Activated T-helper 1 cell treated with anti-CD3 and anti-CD28 coated beads, Interleukin-12 subunit alpha, Interleukin-12 subunit beta, Interleukin-2, Interleukin-4 antibody, amounts not matched to agents 30 ng/mL and 10 ng/mL and 1 ng/mL, durations not matched to agents 14 hours and 24 hours and 36 hours (primary cell): ENCODE measurements around the gene CC2D2A. TPM values are rescaled to one million over a fixed set of nuclear protein-coding genes. Genes with fewer than 3 reads are reported as not detected.
"Not testable (repeated sequence)": the region's sequence is repeated elsewhere in the genome, so short reads cannot be mapped to it uniquely, and the experiment has no call there.

ENCODE experiments used
- DNase-seq: peaks from one replicate; pipeline ENCODE4 v3.0.0; 2021; ENCODE audit warnings: low spot score
- H3K27ac Mint-ChIP-seq: one replicate; pipeline ENCODE4 v1.8.0; 2021; ENCODE audit warnings: mild to moderate bottlenecking, mixed read lengths
- H3K27me3 Mint-ChIP-seq: one replicate; pipeline ENCODE4 v1.8.0; 2022; ENCODE audit warnings: mild to moderate bottlenecking, moderate library complexity, mixed read lengths; ENCODE audit not compliant: insufficient read depth
- H3K36me3 Mint-ChIP-seq: one replicate; pipeline ENCODE4 v1.8.0; 2021; ENCODE audit warnings: low read depth, mixed read lengths
- H3K4me1 Mint-ChIP-seq: one replicate; pipeline ENCODE4 v1.8.0; 2021; ENCODE audit warnings: low read depth, mixed read lengths
- H3K4me3 Mint-ChIP-seq: one replicate; pipeline ENCODE4 v1.8.0; 2021; ENCODE audit warnings: mild to moderate bottlenecking, moderate library complexity, mixed read lengths
- H3K9me3 Mint-ChIP-seq: one replicate; pipeline ENCODE4 v1.8.0; 2021; ENCODE audit warnings: mixed read lengths
- intact Hi-C: fragments of 100-400 bp; cut with micrococcal nuclease; formaldehyde crosslinking; loops from one replicate; pipeline ENCODE4 v1.15.1; 2024
- total RNA-seq: library from RNA; stranded (reverse); gene quantifications from 2 replicates; pipeline ENCODE4 v1.2.3, GENCODE V29; 2022

CC2D2A gene
- total RNA-seq, 1 donor from 2014 or later, result not detected

DNA sequence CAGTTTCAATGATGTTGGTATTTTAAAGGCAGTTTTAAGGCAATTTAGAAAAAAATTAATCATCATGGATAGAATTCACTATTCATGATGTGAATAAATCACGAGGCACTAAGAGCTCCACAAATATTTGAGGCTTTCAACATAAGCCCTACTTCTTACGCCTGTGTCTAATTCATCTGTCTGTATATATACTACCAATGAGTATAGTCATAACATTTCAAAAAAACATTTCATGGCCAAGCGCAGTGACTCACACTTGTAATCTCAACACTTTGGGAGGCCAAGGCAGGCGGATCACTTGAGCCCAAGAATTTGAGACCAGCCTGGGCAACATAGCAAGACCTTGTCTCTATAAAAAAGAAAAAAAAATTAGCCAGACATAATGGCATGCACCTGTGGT lies 129.0 kb downstream of the CC2D2A start:
- H3K36me3 Mint-ChIP-seq, result peaks cover 6% of the 10 kb centered on the region
- intact Hi-C loops, result no loop called here
- DNase-seq, result no peak
- no peak overlapping the region for H3K27ac Mint-ChIP-seq
- H3K9me3 Mint-ChIP-seq, result no peaks in the 10 kb centered on the region
- no peaks in the 10 kb centered on the region for H3K4me1 Mint-ChIP-seq
- no peak overlapping the region for H3K4me3 Mint-ChIP-seq
- no peaks in the 10 kb centered on the region for H3K27me3 Mint-ChIP-seq

DNA sequence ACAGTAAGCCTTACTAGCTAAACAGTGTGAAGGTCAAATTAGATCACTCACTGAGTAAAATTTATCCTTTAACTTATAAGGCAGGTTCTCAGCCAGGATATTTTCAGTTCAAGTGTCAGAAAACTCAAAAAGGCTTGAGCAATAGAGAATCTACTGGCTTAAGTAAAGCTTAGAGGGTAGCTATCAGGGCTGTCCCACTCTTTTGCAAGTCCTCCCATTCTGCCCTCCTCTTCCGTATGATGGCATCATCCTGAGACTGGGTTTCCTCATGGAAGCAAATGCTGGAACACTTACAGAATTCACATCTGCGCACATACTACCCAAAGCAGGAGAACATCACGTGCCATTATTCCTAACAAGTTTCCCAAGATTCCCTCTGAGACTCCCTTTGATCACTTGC lies 130.5 kb downstream of the CC2D2A start:
- Mint-ChIP-seq H3K27ac (no peak overlapping the region), H3K4me1 (no peaks in the 10 kb centered on the region), H3K27me3 (no peaks in the 10 kb centered on the region), H3K9me3 (no peaks in the 10 kb centered on the region), H3K4me3 (no peak overlapping the region), H3K36me3 (peaks cover 12% of the 10 kb centered on the region)
- no peak for DNase-seq
- intact Hi-C loops, result no loop called here

DNA sequence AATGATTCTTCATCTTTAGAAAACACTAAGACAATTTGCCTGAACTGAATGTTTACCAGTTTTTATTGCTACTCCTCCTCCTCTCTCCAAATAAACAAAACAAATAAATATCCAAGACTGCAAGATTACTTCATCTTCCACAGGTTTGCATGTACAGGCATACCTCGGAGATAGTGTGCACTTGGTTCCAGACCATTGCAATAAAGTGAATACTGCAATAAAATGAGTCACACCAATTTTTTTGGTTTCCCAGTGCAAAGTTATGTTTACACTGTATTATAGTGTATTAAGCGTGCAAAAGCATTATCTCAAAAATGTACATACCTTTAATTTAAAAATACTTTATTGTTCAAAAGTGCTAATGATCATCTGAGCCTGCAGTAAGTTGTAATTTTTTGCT lies 132.2 kb downstream of the CC2D2A start:
- Mint-ChIP-seq H3K27ac (no peak overlapping the region), H3K4me1 (no peaks in the 10 kb centered on the region), H3K4me3 (no peak overlapping the region), H3K27me3 (no peaks in the 10 kb centered on the region), H3K36me3 (peaks cover 12% of the 10 kb centered on the region), H3K9me3 (no peaks in the 10 kb centered on the region)
- intact Hi-C loops, result no loop called here
- no peak for DNase-seq

DNA sequence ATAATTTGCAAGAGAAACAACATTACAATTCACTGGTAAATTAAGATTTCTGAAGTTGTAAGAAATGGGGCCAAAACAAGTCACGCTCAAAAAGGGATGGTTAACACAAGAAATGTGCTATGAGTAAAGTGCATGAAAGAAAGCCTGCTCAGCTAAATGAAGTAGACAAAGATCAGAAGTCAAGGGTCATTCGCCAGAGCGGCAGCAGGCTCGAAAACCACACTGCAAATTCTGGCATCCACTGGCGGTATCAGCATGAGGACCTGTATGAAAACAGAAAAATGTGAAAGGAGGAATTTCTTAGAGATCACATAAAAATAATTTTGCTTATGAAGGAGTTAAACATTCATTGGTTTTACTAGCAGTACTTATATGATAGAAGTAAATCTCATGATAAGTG lies 135.9 kb downstream of the CC2D2A start:
- intact Hi-C loops, result no loop called here
- Mint-ChIP-seq H3K4me3 (no peak overlapping the region), H3K27me3 (no peaks in the 10 kb centered on the region), H3K27ac (no peak overlapping the region), H3K9me3 (no peaks in the 10 kb centered on the region), H3K4me1 (peaks cover 4% of the 10 kb centered on the region), H3K36me3 (peaks cover 23% of the 10 kb centered on the region)
- DNase-seq, result no peak

DNA sequence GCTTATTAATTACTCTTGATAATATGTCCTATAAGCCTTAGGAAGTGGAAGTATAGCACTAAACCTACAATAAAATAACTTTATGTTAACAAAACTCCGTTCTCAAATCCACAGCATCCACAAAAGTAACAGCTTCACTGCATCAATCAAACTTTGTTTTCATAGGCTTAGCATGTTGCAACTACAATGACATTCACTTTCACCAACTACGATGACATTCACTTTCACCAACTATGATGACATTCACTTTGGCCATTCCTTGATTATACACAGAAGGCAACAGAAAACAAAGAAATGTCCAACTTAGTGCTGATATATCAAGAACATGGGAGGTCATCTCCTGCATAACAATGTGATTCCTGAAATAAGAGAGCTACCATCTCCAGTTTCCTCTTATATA lies 141.2 kb downstream of the CC2D2A start:
- Mint-ChIP-seq H3K4me3 (no peak overlapping the region), H3K9me3 (no peaks in the 10 kb centered on the region), H3K36me3 (peaks cover 30% of the 10 kb centered on the region), H3K27ac (no peak overlapping the region), H3K4me1 (peaks cover 4% of the 10 kb centered on the region), H3K27me3 (no peaks in the 10 kb centered on the region)
- DNase-seq, result no peak
- intact Hi-C loops, result no loop called here

DNA sequence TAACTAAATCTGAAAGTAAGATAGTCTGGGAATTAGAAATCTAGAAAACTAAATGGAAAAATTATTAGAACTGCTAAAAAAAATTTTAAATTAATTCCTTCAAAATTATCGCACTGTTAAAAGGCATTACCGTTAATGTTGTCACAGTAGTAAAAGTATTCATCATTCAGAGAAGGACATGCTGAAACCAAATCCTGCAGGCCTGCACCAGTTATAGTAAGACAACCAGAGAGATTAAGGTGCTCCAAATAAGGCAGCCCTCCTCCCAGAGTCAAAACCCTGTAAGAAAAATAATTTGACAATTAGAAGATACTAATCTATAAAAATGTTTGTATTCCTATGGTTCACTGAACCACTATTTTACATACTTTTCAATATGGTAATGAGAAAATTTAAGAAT lies 142.5 kb downstream of the CC2D2A start:
- H3K9me3 Mint-ChIP-seq, result peaks cover 5% of the 10 kb centered on the region
- H3K27me3 Mint-ChIP-seq, result no peaks in the 10 kb centered on the region
- H3K36me3 Mint-ChIP-seq, result peaks cover 38% of the 10 kb centered on the region
- intact Hi-C loops, result no loop called here
- no peak for DNase-seq
- H3K27ac Mint-ChIP-seq, result no peak overlapping the region
- no peak overlapping the region for H3K4me3 Mint-ChIP-seq
- H3K4me1 Mint-ChIP-seq, result peaks cover 11% of the 10 kb centered on the region

DNA sequence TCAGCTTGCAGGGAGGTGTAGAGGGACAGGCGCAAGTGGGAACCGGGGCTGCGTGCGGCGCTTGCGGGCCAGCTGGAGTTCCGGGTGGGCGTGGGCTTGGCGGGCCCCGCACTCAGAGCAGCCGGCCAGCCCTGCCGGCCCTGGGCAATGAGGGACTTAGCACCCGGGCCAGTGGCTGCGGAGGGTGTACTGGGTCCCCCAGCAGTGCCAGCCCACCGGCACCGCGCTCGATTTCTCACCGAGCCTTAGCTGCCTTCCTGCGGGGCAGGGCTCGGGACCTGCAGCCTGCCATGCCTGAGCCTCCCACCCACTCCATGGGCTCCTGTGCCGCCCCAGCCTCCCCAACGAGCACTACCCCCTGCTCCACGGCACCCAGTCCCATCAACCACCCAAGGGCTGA lies 145.2 kb downstream of the CC2D2A start:
- peaks cover 25% of the 10 kb centered on the region for H3K9me3 Mint-ChIP-seq
- DNase-seq, H3K27ac Mint-ChIP-seq, H3K27me3 Mint-ChIP-seq, H3K4me1 Mint-ChIP-seq, H3K4me3 Mint-ChIP-seq, intact Hi-C loops: not testable (repeated sequence)
- peaks cover 52% of the 10 kb centered on the region for H3K36me3 Mint-ChIP-seq

DNA sequence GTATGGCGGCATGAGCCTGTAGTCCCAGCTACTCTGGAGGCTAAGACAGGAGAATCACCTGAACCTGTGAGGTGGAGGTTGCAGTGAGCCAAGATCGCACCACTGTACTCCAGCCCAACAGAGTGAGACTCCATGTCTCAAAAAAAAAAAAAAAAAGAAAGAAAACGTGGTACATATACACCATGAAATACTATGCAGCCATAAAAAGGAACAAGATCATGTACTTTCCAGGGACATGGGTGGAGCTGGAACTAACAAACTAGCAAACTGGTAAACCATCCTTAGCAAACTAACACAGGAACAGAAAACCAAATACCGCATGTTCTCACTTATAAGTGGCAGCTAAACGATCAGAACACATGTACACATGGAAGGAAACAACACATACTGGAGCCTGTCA lies 147.7 kb downstream of the CC2D2A start:
- H3K27me3 Mint-ChIP-seq, DNase-seq, H3K4me3 Mint-ChIP-seq, H3K4me1 Mint-ChIP-seq, H3K27ac Mint-ChIP-seq, intact Hi-C loops: not testable (repeated sequence)
- Mint-ChIP-seq H3K9me3 (peaks cover 44% of the 10 kb centered on the region), H3K36me3 (peaks cover 54% of the 10 kb centered on the region)

DNA sequence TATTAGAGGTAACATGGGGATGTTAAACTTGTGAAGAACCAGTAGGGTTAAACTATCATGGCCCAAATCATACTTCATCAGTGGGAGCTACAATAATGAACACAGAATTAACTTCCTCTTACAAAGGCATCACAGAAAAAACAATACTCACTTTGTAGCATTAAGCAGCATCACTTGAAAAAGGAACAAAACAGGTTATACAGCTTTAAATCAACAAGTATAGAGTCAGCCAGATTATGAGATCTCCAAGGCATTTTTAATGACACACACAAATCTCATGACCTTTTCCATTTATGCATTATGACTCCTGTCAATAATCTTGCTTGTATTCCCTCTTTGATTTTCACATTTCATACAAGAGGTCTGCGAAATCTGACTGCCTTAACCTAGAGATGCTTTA lies 167.1 kb downstream of the CC2D2A start:
- Mint-ChIP-seq H3K36me3 (peaks cover 37% of the 10 kb centered on the region), H3K4me3 (no peak overlapping the region), H3K9me3 (no peaks in the 10 kb centered on the region), H3K27ac (no peak overlapping the region), H3K4me1 (no peaks in the 10 kb centered on the region), H3K27me3 (no peaks in the 10 kb centered on the region)
- no peak for DNase-seq
- intact Hi-C loops, result no loop called here

DNA sequence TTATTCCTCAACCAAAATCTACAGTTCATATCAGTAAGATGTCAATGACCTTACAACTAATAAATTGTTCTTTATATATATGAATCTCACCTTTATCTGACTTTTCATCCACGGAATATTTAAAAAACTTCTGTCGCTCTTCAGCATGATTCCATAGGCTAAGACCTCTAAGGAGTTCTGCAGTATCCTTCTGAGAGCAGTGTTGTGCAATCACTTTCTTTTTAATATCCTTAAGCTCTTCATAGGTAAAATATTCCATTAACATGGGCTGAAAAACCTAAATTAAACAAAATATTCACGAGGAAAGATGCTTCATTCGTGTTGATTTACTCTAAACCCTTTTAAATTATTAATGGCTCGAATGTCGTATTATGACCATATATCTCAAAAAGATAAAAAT lies 168.7 kb downstream of the CC2D2A start:
- H3K27ac Mint-ChIP-seq, result no peak overlapping the region
- no peaks in the 10 kb centered on the region for H3K4me1 Mint-ChIP-seq
- no peak overlapping the region for H3K4me3 Mint-ChIP-seq
- no peaks in the 10 kb centered on the region for H3K9me3 Mint-ChIP-seq
- peaks cover 29% of the 10 kb centered on the region for H3K36me3 Mint-ChIP-seq
- no peaks in the 10 kb centered on the region for H3K27me3 Mint-ChIP-seq
- intact Hi-C loops, result no loop called here
- DNase-seq, result no peak

DNA sequence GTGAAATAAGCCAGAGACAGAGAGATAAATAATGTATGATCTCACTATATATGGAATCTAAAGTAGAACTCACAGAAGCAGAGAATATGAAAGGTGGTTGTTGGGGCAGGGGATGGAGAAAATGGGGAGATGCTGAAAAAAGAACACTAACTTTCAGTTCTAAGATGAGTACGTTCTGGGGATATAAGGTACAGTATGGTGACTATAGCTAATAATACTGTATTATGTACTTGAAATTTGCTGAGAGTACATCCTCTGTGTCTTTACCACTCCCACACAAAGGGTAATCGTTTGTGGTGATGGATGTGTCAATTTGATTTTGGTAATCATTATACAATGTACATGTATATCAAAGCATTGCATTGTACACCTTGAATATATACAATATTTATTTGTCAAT lies 178.9 kb downstream of the CC2D2A start:
- Mint-ChIP-seq H3K9me3 (no peaks in the 10 kb centered on the region), H3K27me3 (no peaks in the 10 kb centered on the region), H3K4me1 (peaks cover 49% of the 10 kb centered on the region), H3K36me3 (peaks cover 10% of the 10 kb centered on the region), H3K27ac (no peak overlapping the region), H3K4me3 (no peak overlapping the region)
- intact Hi-C loops, result no loop called here
- DNase-seq, result no peak

DNA sequence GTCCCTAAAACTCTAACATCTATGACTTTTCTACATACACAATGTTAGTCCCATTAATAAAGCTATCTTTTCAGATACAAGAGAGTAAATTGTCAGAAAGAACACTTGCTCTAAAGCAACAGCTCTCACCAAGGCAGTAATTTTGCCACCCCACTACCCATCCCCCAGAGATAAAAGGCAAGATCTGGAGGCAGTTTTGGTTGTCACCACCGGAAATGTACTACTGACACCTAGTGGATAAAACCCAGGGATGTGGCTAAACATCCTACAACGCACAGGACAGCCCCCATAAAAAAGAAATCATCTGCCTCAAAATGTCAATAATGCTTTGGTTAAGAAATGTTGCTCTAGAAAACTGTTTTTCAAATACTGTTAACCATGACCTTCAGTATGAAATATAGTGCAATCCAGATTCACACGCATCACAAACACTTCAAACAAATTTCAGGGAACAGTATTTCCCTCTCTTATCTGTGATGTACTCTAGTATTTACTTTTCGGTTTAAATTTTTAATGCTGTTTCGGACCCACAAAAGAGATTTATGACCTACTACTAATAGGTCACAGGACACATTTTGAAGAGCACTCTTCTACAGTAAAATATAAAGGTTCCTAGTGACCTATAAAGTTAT lies 180.3 kb downstream of the CC2D2A start:
- H3K36me3 Mint-ChIP-seq, result peaks cover 3% of the 10 kb centered on the region
- H3K4me1 Mint-ChIP-seq, result peaks cover 59% of the 10 kb centered on the region
- DNase-seq, result peak; percentile 60
- intact Hi-C loops, result loop anchor here (1.0 to 10.0 kb wide), 11 partner anchors 171 to 1994 kb away; partner anchors contain the start of gene MED28
- H3K27ac Mint-ChIP-seq, result peak overlapping the region; percentile 42
- H3K4me3 Mint-ChIP-seq, result peak overlapping the region; percentile 13
- H3K9me3 Mint-ChIP-seq, result no peaks in the 10 kb centered on the region
- H3K27me3 Mint-ChIP-seq, result no peaks in the 10 kb centered on the region
